K562 (cell line): Measurements from ENCODE around the gene SMC3. TPM values are rescaled to one million over a fixed set of nuclear protein-coding genes. Genes with fewer than 3 reads are reported as not detected.
A peak's percentile ranks its signal among the peaks of the same experiment; 100 is the strongest.

Experiments used
- ATF6 ChIP-seq: sonication (generic); formaldehyde crosslinking; IDR thresholded peaks from 2 replicates; pipeline ENCODE4 v1.4.0; 2020; ENCODE audit warnings: mild to moderate bottlenecking, missing genetic modification reagents
- CBX3 ChIP-seq, 2 experiments: IDR thresholded peaks; 1 replicate in 1 of 2; 2 replicates in 1 of 2; pipeline ENCODE4 v1.6.1; 2012; ENCODE audit warnings: inconsistent platforms in 2 of 2, low read length in 2 of 2, borderline replicate concordance in 1 of 2, control low read depth in 1 of 2
- DMBX1 ChIP-seq: fragments of 250-450 bp; sonication (Bioruptor Pico); IDR thresholded peaks from 2 replicates; pipeline ENCODE4 v1.8.0; 2022; ENCODE audit warnings: inconsistent platforms, mild to moderate bottlenecking, moderate library complexity, borderline replicate concordance
- E2F4 ChIP-seq: sonication (generic); formaldehyde crosslinking; IDR thresholded peaks from 2 replicates; pipeline ENCODE4 v1.8.0; 2022; ENCODE audit warnings: mild to moderate bottlenecking, low read depth, missing genetic modification reagents
- ETS1 ChIP-seq: conservative IDR thresholded peaks from 2 replicates; pipeline ENCODE4 v1.6.1; 2011; ENCODE audit warnings: low read depth, mild to moderate bottlenecking, low read length; ENCODE audit not compliant: control insufficient read depth
- ID3 ChIP-seq, 2 experiments: fragments of 250-450 bp in 1 of 2; fragments of 450-650 bp in 1 of 2; sonication (Bioruptor Pico) in 1 of 2; IDR thresholded peaks; 2 replicates each; pipeline versions ENCODE4 v1.6.1 to v1.8.0; 2016 to 2021; ENCODE audit warnings: mild to moderate bottlenecking in 2 of 2, moderate library complexity in 2 of 2, missing compliant biosample characterization in 1 of 2, missing genetic modification characterization in 1 of 2
- KDM5B ChIP-seq: fragments of 200-600 bp; sonication (generic); IDR thresholded peaks from 2 replicates; pipeline ENCODE4 v1.6.1; 2012; ENCODE audit warnings: low read depth, mild to moderate bottlenecking, moderate library complexity, low read length, control low read depth, inconsistent platforms; ENCODE audit not compliant: insufficient replicate concordance
- L3MBTL2 ChIP-seq: fragments of 450-650 bp; IDR thresholded peaks from 2 replicates; pipeline ENCODE4 v1.6.1; 2016; ENCODE audit warnings: mild to moderate bottlenecking, moderate library complexity
- MAFF ChIP-seq: IDR thresholded peaks from 2 replicates; pipeline ENCODE4 v1.6.1; 2012; ENCODE audit warnings: low read length, improper control_type of control experiment
- MAZ ChIP-seq, 2 experiments: fragments of 450-650 bp in 1 of 2; sonication (generic) in 1 of 2; formaldehyde crosslinking; IDR thresholded peaks in 1 of 2; conservative IDR thresholded peaks in 1 of 2; 2 replicates each; pipeline versions ENCODE4 v1.4.0 to v1.5.0; 2020; ENCODE audit warnings: mild to moderate bottlenecking in 1 of 2, missing genetic modification reagents in 1 of 2
- POLR2AphosphoS5 ChIP-seq: IDR thresholded peaks from 2 replicates; pipeline ENCODE4 v1.6.1; 2011; ENCODE audit warnings: mild to moderate bottlenecking, low read depth, low read length, moderate library complexity; ENCODE audit not compliant: control insufficient read depth, insufficient read depth
- RBBP5 ChIP-seq: fragments of 200-600 bp; sonication (generic); IDR thresholded peaks from 2 replicates; pipeline ENCODE4 v1.6.1; 2012; ENCODE audit warnings: borderline replicate concordance, mild to moderate bottlenecking, low read length, control low read depth, inconsistent platforms; ENCODE audit not compliant: insufficient read depth, poor library complexity, severe bottlenecking
- UBTF ChIP-seq, 2 experiments: IDR thresholded peaks; 2 replicates each; pipeline ENCODE4 v1.6.1; 2012; ENCODE audit warnings: improper control_type of control experiment in 2 of 2, low read depth in 2 of 2, low read length in 2 of 2, borderline replicate concordance in 1 of 2
- ZFX ChIP-seq: sonication (generic); formaldehyde crosslinking; IDR thresholded peaks from 2 replicates; pipeline ENCODE4 v1.8.0; 2022; ENCODE audit warnings: mild to moderate bottlenecking, missing genetic modification reagents, moderate library complexity
- ZNF217 ChIP-seq: sonication (generic); formaldehyde crosslinking; IDR thresholded peaks from 2 replicates; pipeline ENCODE4 v1.8.0; 2022; ENCODE audit warnings: mild to moderate bottlenecking, missing genetic modification reagents
- ZNF431 ChIP-seq: sonication (generic); formaldehyde crosslinking; IDR thresholded peaks from 2 replicates; pipeline ENCODE4 v1.8.0; 2022; ENCODE audit warnings: mild to moderate bottlenecking, missing genetic modification reagents
- polyA plus RNA-seq, 8 experiments: library from polyadenylated mRNA; depleted of rRNA in 4 of 8; stranded (reverse) in 5 of 8; unstranded in 3 of 8; fragments of >200 nt; fragmentation: Nextera tagmentation in 2 of 8; fragmentation: Illumina TruSeq in 1 of 8; extraction: Ambion mirVana in 2 of 8; extraction: Trizol in 1 of 8; gene quantifications; 2 replicates each; pipeline versions ENCODE4 v1.2.1 to v1.2.3, GENCODE V29; 2011 to 2014; ENCODE audit warnings: inconsistent platforms in 1 of 8, missing spikeins in 1 of 8
- total RNA-seq, 7 experiments: library from RNA; depleted of rRNA in 6 of 7; stranded (reverse); fragments of >200 nt in 6 of 7; fragmentation: Illumina TruSeq in 2 of 7; extraction: Trizol in 2 of 7; gene quantifications; 2 replicates each; pipeline versions ENCODE4 v1.2.1 to v1.2.3, GENCODE V29; 2011 to 2021; ENCODE audit warnings: low replicate concordance in 1 of 7

Gene SMC3
- total and polyA plus RNA-seq, 9 of the 15 experiments (the other 6 are each of a cell fraction or from before 2014, with no cell fraction given) = 21.3 to 62.6 (median 39.3) TPM

- TF ChIP-seq E2F4 (CRISPR knock-in tag) (peak; percentile 94), ZNF217 (CRISPR knock-in tag) (no peak), MAZ (CRISPR knock-in tag; conservative IDR thresholded peaks at IDR 0.05 in 1 of 2, IDR thresholded peaks at IDR 0.05 in 1 of 2) (peak in 1 of 2 experiments; percentile 54; a peak in 3 of 4 replicates), ETS1 (0 out of 2 replicates have a peak, but pooled peaks have one; percentile 26), ZNF431 (peak; percentile 85), MAFF (peak; percentile 68; the same call in 1 of the 2 replicates), ID3 (CRISPR knock-in tag; IDR thresholded peaks at IDR 0.05) (no peak), ID3 (tag; IDR thresholded peaks at IDR 0.05) (peak; percentile 51; the same call in 1 of the 2 replicates), DMBX1 (CRISPR knock-in tag) (peak; percentile 50; the same call in 1 of the 2 replicates), UBTF (IDR thresholded peaks at IDR 0.05; ENCODE audit: borderline replicate concordance in 1 of 2, low read depth in 2 of 2, low read length in 2 of 2) (0 out of 4 replicates have a peak, but pooled peaks of 1 of the 2 experiments have one; percentile 40), ATF6 (peak; percentile 66; the same call in 1 of the 2 replicates), RBBP5 (peak; percentile 54), KDM5B (peak; percentile 82), L3MBTL2 (peak; percentile 99), POLR2AphosphoS5 (peak; percentile 44; the same call in 1 of the 2 replicates), ZFX (CRISPR knock-in tag) (peak; percentile 80), CBX3 (IDR thresholded peaks at IDR 0.05; ENCODE audit: borderline replicate concordance in 1 of 2, low read length in 2 of 2) (peak in 1 of 2 experiments; percentile 70; a peak in 1 of 3 replicates)
These were observed at the start of gene SMC3 (continued) for GRCh38 chr10:110567201-110568054.
